H1 (cell line): ENCODE data around the gene PTPRCAP. TPM values are rescaled to one million over a fixed set of nuclear protein-coding genes. Genes with fewer than 3 reads are reported as not detected.

Experiments
- ASH2L ChIP-seq: fragments of 200-600, 300-600 bp; sonication (generic); IDR thresholded peaks from one replicate; pipeline ENCODE4 v1.7.1; 2017; ENCODE audit warnings: low read length
- BRCA1 ChIP-seq: IDR thresholded peaks from 2 replicates; pipeline ENCODE4 v1.6.1; 2012; ENCODE audit warnings: low read depth, low read length, improper control_type of control experiment
- CHD1 ChIP-seq: IDR thresholded peaks from 2 replicates; pipeline ENCODE4 v1.6.1; 2012; ENCODE audit warnings: low read depth, low read length, improper control_type of control experiment
- FOSL1 ChIP-seq: IDR thresholded peaks from 2 replicates; pipeline ENCODE4 v1.6.1; 2011; ENCODE audit warnings: mild to moderate bottlenecking, low read depth, low read length, moderate library complexity; ENCODE audit not compliant: insufficient read depth
- GTF2F1 ChIP-seq: IDR thresholded peaks from 2 replicates; pipeline ENCODE4 v1.6.1; 2012; ENCODE audit warnings: low read depth, low read length, improper control_type of control experiment, borderline replicate concordance
- HDAC2 ChIP-seq, 2 experiments: fragments of 300-600 bp in 1 of 2; sonication (generic) in 1 of 2; IDR thresholded peaks; 2 replicates each; pipeline ENCODE4 v1.6.1; 2011 to 2012; ENCODE audit warnings: low read depth in 2 of 2, low read length in 2 of 2, mild to moderate bottlenecking in 2 of 2, moderate library complexity in 2 of 2, borderline replicate concordance in 1 of 2, inconsistent platforms in 1 of 2
- HDAC6 ChIP-seq: IDR thresholded peaks from one replicate; pipeline ENCODE4 v1.7.1; 2012; ENCODE audit warnings: low read depth, mild to moderate bottlenecking, inconsistent platforms, low read length, moderate library complexity
- KDM4A ChIP-seq: IDR thresholded peaks from one replicate; pipeline ENCODE4 v1.7.1; 2012; ENCODE audit warnings: low read depth, mild to moderate bottlenecking, moderate library complexity, low read length, inconsistent platforms; ENCODE audit not compliant: severe bottlenecking
- MAFK ChIP-seq: IDR thresholded peaks from 2 replicates; pipeline ENCODE4 v1.6.1; 2012; ENCODE audit warnings: low read depth, mild to moderate bottlenecking, improper control_type of control experiment, low read length
- NANOG ChIP-seq: IDR thresholded peaks from 2 replicates; pipeline ENCODE4 v1.6.1; 2011; ENCODE audit warnings: low read length, low read depth, mild to moderate bottlenecking, inconsistent platforms; ENCODE audit not compliant: insufficient read depth, poor library complexity, severe bottlenecking
- NRF1 ChIP-seq: IDR thresholded peaks from 2 replicates; pipeline ENCODE4 v1.6.1; 2011; ENCODE audit warnings: mild to moderate bottlenecking, low read depth, low read length, improper control_type of control experiment
- PHF8 ChIP-seq: fragments of 200-600 bp; sonication (generic); conservative IDR thresholded peaks from 2 replicates; pipeline ENCODE4 v1.7.1; 2012; ENCODE audit warnings: low read depth, mild to moderate bottlenecking, inconsistent platforms, low read length, moderate library complexity
- POLR2A ChIP-seq, 2 experiments: IDR thresholded peaks; 1 replicate in 1 of 2; 2 replicates in 1 of 2; pipeline ENCODE4 v1.6.1; 2011; ENCODE audit warnings: low read depth in 2 of 2, low read length in 2 of 2, mild to moderate bottlenecking in 2 of 2; ENCODE audit errors: control extremely low read depth in 1 of 2
- RXRA ChIP-seq: IDR thresholded peaks from 2 replicates; pipeline ENCODE4 v1.6.1; 2011; ENCODE audit warnings: low read depth, mild to moderate bottlenecking, low read length, moderate library complexity; ENCODE audit not compliant: insufficient read depth
- SIRT6 ChIP-seq: IDR thresholded peaks from one replicate; pipeline ENCODE4 v1.7.1; 2012; ENCODE audit warnings: low read length, inconsistent platforms
- SP1 ChIP-seq: IDR thresholded peaks from 2 replicates; pipeline ENCODE4 v1.6.1; 2011; ENCODE audit warnings: low read depth, low read length
- SP4 ChIP-seq: IDR thresholded peaks from 2 replicates; pipeline ENCODE4 v1.6.1; 2012; ENCODE audit warnings: low read length, inconsistent platforms
- TCF12 ChIP-seq: IDR thresholded peaks from 2 replicates; pipeline ENCODE4 v1.6.1; 2011; ENCODE audit warnings: low read depth, mild to moderate bottlenecking, low read length
- TEAD4 ChIP-seq: IDR thresholded peaks from 2 replicates; pipeline ENCODE4 v1.6.1; 2012; ENCODE audit warnings: low read depth, low read length, inconsistent platforms, mixed read lengths
- polyA plus RNA-seq, 7 experiments: library from polyadenylated mRNA; depleted of rRNA in 3 of 7; stranded (reverse) in 5 of 7; unstranded in 2 of 7; fragments of >200 nt in 5 of 7; fragments of 200-250 nt in 2 of 7; gene quantifications; 1 replicate in 5 of 7; 2 replicates in 1 of 7; 4 replicates in 1 of 7; pipeline versions ENCODE4 v1.2.1 to v1.2.3, GENCODE V29; 2011 to 2013; ENCODE audit warnings: missing spikeins in 2 of 7, mixed read lengths in 2 of 7
- total RNA-seq: library from RNA; stranded (reverse); fragmentation: NEBNext Ultra II Directional; extraction: Animal tissue kit (Norgen Biotek cat#: 25700); gene quantifications from 2 replicates; pipeline ENCODE4 v1.2.1, GENCODE V29; 2021
- TF ChIP-seq, protein P1 (sequence below): IDR thresholded peaks from 2 replicates; pipeline ENCODE4 v1.6.1; 2012; ENCODE audit warnings: low read length, inconsistent platforms
- TF ChIP-seq, protein P2 (sequence below): IDR thresholded peaks from 2 replicates; pipeline ENCODE4 v1.6.1; 2011; ENCODE audit warnings: low read depth, mild to moderate bottlenecking, low read length; ENCODE audit not compliant: insufficient read depth

The PTPRCAP gene
- total and polyA plus RNA-seq, 2 of the 8 experiments (the other 6 are each of a cell fraction or from before 2014, with no cell fraction given): 0.78 to 6.7 TPM

DNA sequence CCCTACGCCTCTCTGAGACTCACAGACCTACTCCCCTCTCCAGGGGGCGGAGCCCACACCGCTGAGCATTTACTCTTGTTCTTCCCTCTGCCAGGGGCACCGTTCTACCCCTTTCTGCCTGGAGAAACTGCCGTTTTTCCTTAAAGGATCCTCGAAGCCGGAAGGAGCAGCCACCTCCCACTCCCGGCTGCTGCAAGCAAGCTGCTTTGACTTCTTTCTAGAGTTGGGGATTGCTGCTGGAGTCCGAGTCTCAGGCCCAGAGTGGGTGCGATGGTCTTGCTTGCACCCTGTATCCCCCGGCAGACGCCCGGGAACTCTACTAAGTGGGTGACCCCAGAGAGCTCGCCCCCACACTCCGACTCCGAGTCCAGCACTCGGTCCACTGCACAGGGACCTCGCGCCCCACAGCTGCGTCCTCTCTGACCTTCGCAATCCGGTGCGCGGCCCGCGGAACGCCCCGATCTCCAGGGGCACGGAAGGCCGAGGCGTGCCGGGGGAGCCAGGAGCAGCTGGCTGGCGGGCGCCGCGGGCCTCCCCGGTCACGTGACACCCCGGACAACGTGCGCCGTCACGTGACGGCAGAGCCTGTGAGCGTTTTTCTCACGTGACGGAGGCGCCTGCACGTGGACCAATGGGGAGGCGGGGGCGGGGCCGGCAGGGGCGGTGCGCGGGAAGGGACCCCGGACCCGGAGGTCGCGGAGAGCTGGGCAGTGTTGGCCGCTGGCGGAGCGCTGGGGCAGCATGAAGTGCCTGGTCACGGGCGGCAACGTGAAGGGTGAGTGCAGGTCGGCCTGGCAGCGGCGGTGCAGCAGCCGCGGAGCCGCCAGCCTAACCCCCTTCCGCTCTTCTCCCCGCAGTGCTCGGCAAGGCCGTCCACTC is 45.9 kb downstream of the PTPRCAP start, which contains the start of gene RAD9A (continued):
- TF ChIP-seq, protein P1, sequence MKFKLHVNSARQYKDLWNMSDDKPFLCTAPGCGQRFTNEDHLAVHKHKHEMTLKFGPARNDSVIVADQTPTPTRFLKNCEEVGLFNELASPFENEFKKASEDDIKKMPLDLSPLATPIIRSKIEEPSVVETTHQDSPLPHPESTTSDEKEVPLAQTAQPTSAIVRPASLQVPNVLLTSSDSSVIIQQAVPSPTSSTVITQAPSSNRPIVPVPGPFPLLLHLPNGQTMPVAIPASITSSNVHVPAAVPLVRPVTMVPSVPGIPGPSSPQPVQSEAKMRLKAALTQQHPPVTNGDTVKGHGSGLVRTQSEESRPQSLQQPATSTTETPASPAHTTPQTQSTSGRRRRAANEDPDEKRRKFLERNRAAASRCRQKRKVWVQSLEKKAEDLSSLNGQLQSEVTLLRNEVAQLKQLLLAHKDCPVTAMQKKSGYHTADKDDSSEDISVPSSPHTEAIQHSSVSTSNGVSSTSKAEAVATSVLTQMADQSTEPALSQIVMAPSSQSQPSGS: no peak
- TF ChIP-seq SP1 (peak; percentile 66; the same call in 1 of the 2 replicates), RXRA (no peak), KDM4A (peak; percentile 65), NANOG (no peak), NRF1 (no peak), SIRT6 (no peak), TCF12 (0 out of 2 replicates have a peak, but pooled peaks have one; percentile 57), FOSL1 (no peak), HDAC2 (IDR thresholded peaks at IDR 0.05; ENCODE audit: borderline replicate concordance in 1 of 2, low read depth in 2 of 2, low read length in 2 of 2) (peak; percentile 75 to 85; a peak in 2 of 4 replicates), GTF2F1 (peak; percentile 64), CHD1 (no peak), ASH2L (peak; percentile 27), PHF8 (peak; percentile 80), HDAC6 (no peak), POLR2A (IDR thresholded peaks at IDR 0.05; ENCODE audit: control extremely low read depth in 1 of 2, low read depth in 2 of 2, low read length in 2 of 2) (peak in 1 of 2 experiments; percentile 56; a peak in 2 of 3 replicates), TEAD4 (no peak), MAFK (no peak; the same call in 1 of the 2 replicates), SP4 (peak; percentile 99), BRCA1 (no peak)
- TF ChIP-seq, protein P2, sequence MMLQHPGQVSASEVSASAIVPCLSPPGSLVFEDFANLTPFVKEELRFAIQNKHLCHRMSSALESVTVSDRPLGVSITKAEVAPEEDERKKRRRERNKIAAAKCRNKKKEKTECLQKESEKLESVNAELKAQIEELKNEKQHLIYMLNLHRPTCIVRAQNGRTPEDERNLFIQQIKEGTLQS: peak; percentile 100
